Gastroesophageal sphincter (tissue), 3 donors: Measurements from ENCODE around the gene ZFHX2.

Experiments
- CTCF ChIP-seq, 4 experiments: fragments of 200-600 bp in 2 of 4; fragments of 450-650 bp in 2 of 4; sonication (generic) in 1 of 4; IDR thresholded peaks; one replicate each; pipeline ENCODE4 v1.5.1; 2017 to 2019; ENCODE audit warnings: antibody characterized with exemption in 4 of 4, mild to moderate bottlenecking in 2 of 4, moderate library complexity in 2 of 4
- POLR2A ChIP-seq, 2 donors: fragments of 450-650 bp; IDR thresholded peaks; one replicate each; pipeline ENCODE4 v1.6.1; 2017; ENCODE audit warnings: antibody characterized with exemption in 2 of 2, mild to moderate bottlenecking in 2 of 2, moderate library complexity in 1 of 2

DNA sequence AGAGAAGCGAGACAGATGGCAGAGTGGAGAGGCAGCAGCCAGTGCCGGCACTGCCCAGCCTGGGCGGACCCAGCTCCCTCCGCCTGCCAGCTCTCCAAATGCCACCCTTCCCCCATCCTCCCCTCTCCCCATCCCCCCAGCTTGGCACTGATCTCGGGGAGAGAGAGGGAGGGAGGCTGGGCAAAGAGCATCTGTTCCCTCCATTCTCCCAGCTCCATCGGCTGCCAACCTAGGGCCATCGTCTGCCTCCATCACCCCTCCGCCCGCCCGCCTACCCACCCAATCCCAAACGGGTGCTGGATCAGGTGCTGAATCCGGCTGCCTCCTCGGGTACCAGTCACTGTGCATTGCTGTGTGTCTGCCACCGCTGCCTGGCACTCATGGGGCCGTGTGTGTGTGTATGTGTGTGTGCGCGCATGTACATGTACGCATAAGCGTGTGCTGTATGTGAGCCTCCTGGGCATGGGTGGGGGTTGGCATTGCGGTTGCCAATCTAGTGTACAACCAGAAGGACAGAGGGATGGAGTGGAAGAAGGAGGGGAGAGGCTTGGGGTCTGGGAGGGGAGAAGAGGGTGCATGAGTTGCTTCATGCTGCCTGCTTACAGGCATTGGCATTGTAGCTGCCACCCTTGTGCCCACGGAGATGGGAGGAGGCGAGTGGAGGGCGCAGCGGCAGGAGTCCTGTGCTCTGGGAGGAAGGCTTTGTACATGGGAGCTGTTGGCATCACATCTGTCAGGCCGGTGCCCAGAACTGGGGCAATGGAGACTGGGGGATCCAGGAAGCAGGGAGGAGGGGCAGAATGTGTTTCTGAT lies 38.4 kb downstream of the ZFHX2 start:
- TF ChIP-seq CTCF (IDR thresholded peaks at IDR 0.05) = no peak
- no peak for TF ChIP-seq POLR2A (IDR thresholded peaks at IDR 0.05)
